SK-N-SH treated with all-trans-retinoic acid at 6 μM for 48 hours (cell line): ENCODE measurements around the gene ELAC2.

Source experiments
- ATAC-seq: fragments of 200-7000 bp; cut with Tn5 transposase; 3 replicates; pipeline ENCODE4 v1.9.1; 2020; ENCODE audit warnings: mild to moderate bottlenecking, moderate library complexity
- ARNTL ChIP-seq: fragments of 450-650 bp; formaldehyde crosslinking; IDR thresholded peaks from 2 replicates; pipeline ENCODE4 v1.5.0; 2020; ENCODE audit warnings: low read depth, mild to moderate bottlenecking, moderate library complexity, borderline replicate concordance
- BACH2 ChIP-seq: fragments of 250-450 bp; sonication (Bioruptor Pico); IDR thresholded peaks from 2 replicates; pipeline ENCODE4 v1.9.0; 2021; ENCODE audit warnings: mild to moderate bottlenecking, borderline replicate concordance
- CSDC2 ChIP-seq: fragments of 250-450 bp; sonication (Bioruptor Pico); IDR thresholded peaks from 2 replicates; pipeline ENCODE4 v1.5.0; 2020; ENCODE audit warnings: mild to moderate bottlenecking, moderate library complexity
- ESRRG ChIP-seq: fragments of 250-450 bp; sonication (Bioruptor Pico); IDR thresholded peaks from 2 replicates; pipeline ENCODE4 v1.6.1; 2021; ENCODE audit warnings: mild to moderate bottlenecking
- GLIS3 ChIP-seq: fragments of 250-450 bp; sonication (Bioruptor Pico); IDR thresholded peaks from 2 replicates; pipeline ENCODE4 v1.5.0; 2020; ENCODE audit warnings: mild to moderate bottlenecking, moderate library complexity
- ISL1 ChIP-seq: fragments of 250-450 bp; sonication (Bioruptor Pico); IDR thresholded peaks from 2 replicates; pipeline ENCODE4 v2.1.2; 2022; ENCODE audit warnings: mild to moderate bottlenecking, moderate library complexity
- OSR1 ChIP-seq: fragments of 250-450 bp; sonication (Bioruptor Pico); IDR thresholded peaks from 2 replicates; pipeline ENCODE4 v1.8.0; 2022; ENCODE audit warnings: moderate library complexity, mild to moderate bottlenecking, inconsistent platforms
- PPARA ChIP-seq: fragments of 250-450 bp; sonication (Bioruptor Pico); IDR thresholded peaks from 2 replicates; pipeline ENCODE4 v1.5.0; 2020; ENCODE audit warnings: mild to moderate bottlenecking, borderline replicate concordance
- RARB ChIP-seq: fragments of 250-450 bp; sonication (Bioruptor Pico); IDR thresholded peaks from 2 replicates; pipeline ENCODE4 v1.8.0; 2021; ENCODE audit warnings: mild to moderate bottlenecking, moderate library complexity
- SNAI2 ChIP-seq: fragments of 250-450 bp; sonication (Bioruptor Pico); IDR thresholded peaks from 2 replicates; pipeline ENCODE4 v1.5.0; 2020; ENCODE audit warnings: mild to moderate bottlenecking, moderate library complexity
- TCF4 ChIP-seq: fragments of 250-450 bp; sonication (Bioruptor Pico); IDR thresholded peaks from 2 replicates; pipeline ENCODE4 v1.8.0; 2021; ENCODE audit warnings: mild to moderate bottlenecking, moderate library complexity, borderline replicate concordance
- TOX ChIP-seq: fragments of 250-450 bp; sonication (Bioruptor Pico); IDR thresholded peaks from 2 replicates; pipeline ENCODE4 v1.8.0; 2021; ENCODE audit warnings: mild to moderate bottlenecking, moderate library complexity, borderline replicate concordance
- ZFP3 ChIP-seq: fragments of 250-450 bp; sonication (Bioruptor Pico); IDR thresholded peaks from 2 replicates; pipeline ENCODE4 v1.5.0; 2020; ENCODE audit warnings: mild to moderate bottlenecking, moderate library complexity
- ZFP30 ChIP-seq: fragments of 450-650 bp; formaldehyde crosslinking; IDR thresholded peaks from 2 replicates; pipeline ENCODE4 v1.5.0; 2022; ENCODE audit warnings: mild to moderate bottlenecking, moderate library complexity
- ZNF565 ChIP-seq: fragments of 450-650 bp; formaldehyde crosslinking; conservative IDR thresholded peaks from 2 replicates; pipeline ENCODE4 v1.5.0; 2020; ENCODE audit warnings: low read depth, mild to moderate bottlenecking, moderate library complexity
- ZNF70 ChIP-seq: fragments of 450-650 bp; formaldehyde crosslinking; IDR thresholded peaks from 2 replicates; pipeline ENCODE4 v1.5.0; 2020; ENCODE audit warnings: mild to moderate bottlenecking, moderate library complexity
- ZNF8 ChIP-seq: fragments of 450-650 bp; formaldehyde crosslinking; IDR thresholded peaks from 2 replicates; pipeline ENCODE4 v1.5.0; 2020; ENCODE audit warnings: mild to moderate bottlenecking, moderate library complexity
- TF ChIP-seq, protein P1 (sequence below): fragments of 250-450 bp; sonication (Bioruptor Pico); IDR thresholded peaks from 2 replicates; pipeline ENCODE4 v1.5.1; 2021; ENCODE audit warnings: mild to moderate bottlenecking, moderate library complexity
- TF ChIP-seq, protein P2 (sequence below): fragments of 250-450 bp; sonication (Bioruptor Pico); IDR thresholded peaks from 2 replicates; pipeline ENCODE4 v1.5.1; 2020; ENCODE audit warnings: low read depth, mild to moderate bottlenecking, moderate library complexity
- TF ChIP-seq, protein P3 (sequence below): fragments of 250-450 bp; sonication (Bioruptor Pico); IDR thresholded peaks from 2 replicates; pipeline ENCODE4 v1.5.0; 2020; ENCODE audit warnings: mild to moderate bottlenecking, moderate library complexity
- TF ChIP-seq, protein P4 (sequence below): fragments of 250-450 bp; sonication (Bioruptor Pico); IDR thresholded peaks from 2 replicates; pipeline ENCODE4 v1.8.0; 2020; ENCODE audit warnings: mild to moderate bottlenecking, moderate library complexity, borderline replicate concordance

The ELAC2 gene

DNA sequence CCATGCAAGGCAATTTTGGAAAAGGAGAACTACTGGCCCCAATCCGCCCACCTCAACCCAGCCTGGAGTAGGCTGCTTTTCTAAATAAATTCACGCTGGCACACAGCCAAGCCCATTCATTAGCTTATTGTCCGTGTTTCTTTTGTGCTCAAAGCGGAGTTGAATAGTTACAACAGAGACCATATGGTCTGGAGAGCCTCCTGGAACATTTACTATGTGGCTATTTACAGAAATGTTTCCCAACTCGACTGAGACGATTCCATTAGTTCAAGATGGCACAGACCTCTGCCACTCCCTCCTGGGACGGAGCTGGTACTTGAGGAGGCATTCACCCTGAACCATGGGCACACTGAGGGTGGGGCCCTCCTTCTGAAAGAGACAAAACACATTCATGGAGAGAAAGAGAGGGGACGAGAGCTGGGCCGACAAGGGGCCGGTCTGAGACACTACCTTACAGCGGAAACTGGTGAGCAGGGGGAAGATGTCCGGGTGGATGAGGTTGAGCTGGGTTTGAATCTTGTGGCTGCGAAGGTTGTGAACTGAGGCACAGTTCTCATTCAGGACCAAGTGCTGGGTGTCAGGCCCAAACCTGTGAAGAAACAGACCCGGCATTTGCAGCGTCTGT is 15.7 kb downstream of the ELAC2 start:
- no peak for ATAC-seq
- no peak for TF ChIP-seq ESRRG (CRISPR knock-in tag)
- TF ChIP-seq ZNF70 (CRISPR knock-in tag), result no peak
- TF ChIP-seq ARNTL, result no peak
- TF ChIP-seq, protein P1, sequence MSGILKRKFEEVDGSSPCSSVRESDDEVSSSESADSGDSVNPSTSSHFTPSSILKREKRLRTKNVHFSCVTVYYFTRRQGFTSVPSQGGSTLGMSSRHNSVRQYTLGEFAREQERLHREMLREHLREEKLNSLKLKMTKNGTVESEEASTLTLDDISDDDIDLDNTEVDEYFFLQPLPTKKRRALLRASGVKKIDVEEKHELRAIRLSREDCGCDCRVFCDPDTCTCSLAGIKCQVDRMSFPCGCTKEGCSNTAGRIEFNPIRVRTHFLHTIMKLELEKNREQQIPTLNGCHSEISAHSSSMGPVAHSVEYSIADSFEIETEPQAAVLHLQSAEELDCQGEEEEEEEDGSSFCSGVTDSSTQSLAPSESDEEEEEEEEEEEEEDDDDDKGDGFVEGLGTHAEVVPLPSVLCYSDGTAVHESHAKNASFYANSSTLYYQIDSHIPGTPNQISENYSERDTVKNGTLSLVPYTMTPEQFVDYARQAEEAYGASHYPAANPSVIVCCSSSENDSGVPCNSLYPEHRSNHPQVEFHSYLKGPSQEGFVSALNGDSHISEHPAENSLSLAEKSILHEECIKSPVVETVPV (CRISPR knock-in tag), result no peak
- no peak for TF ChIP-seq SNAI2 (CRISPR knock-in tag)
- no peak for TF ChIP-seq GLIS3 (CRISPR knock-in tag)
- TF ChIP-seq, protein P2, sequence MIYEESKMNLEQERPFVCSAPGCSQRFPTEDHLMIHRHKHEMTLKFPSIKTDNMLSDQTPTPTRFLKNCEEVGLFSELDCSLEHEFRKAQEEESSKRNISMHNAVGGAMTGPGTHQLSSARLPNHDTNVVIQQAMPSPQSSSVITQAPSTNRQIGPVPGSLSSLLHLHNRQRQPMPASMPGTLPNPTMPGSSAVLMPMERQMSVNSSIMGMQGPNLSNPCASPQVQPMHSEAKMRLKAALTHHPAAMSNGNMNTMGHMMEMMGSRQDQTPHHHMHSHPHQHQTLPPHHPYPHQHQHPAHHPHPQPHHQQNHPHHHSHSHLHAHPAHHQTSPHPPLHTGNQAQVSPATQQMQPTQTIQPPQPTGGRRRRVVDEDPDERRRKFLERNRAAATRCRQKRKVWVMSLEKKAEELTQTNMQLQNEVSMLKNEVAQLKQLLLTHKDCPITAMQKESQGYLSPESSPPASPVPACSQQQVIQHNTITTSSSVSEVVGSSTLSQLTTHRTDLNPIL, result no peak
- no peak for TF ChIP-seq ZFP30 (CRISPR knock-in tag)
- no peak for TF ChIP-seq CSDC2 (CRISPR knock-in tag)
- TF ChIP-seq ISL1 (CRISPR knock-in tag), result no peak
- TF ChIP-seq ZFP3 (CRISPR knock-in tag), result no peak
- TF ChIP-seq, protein P3, sequence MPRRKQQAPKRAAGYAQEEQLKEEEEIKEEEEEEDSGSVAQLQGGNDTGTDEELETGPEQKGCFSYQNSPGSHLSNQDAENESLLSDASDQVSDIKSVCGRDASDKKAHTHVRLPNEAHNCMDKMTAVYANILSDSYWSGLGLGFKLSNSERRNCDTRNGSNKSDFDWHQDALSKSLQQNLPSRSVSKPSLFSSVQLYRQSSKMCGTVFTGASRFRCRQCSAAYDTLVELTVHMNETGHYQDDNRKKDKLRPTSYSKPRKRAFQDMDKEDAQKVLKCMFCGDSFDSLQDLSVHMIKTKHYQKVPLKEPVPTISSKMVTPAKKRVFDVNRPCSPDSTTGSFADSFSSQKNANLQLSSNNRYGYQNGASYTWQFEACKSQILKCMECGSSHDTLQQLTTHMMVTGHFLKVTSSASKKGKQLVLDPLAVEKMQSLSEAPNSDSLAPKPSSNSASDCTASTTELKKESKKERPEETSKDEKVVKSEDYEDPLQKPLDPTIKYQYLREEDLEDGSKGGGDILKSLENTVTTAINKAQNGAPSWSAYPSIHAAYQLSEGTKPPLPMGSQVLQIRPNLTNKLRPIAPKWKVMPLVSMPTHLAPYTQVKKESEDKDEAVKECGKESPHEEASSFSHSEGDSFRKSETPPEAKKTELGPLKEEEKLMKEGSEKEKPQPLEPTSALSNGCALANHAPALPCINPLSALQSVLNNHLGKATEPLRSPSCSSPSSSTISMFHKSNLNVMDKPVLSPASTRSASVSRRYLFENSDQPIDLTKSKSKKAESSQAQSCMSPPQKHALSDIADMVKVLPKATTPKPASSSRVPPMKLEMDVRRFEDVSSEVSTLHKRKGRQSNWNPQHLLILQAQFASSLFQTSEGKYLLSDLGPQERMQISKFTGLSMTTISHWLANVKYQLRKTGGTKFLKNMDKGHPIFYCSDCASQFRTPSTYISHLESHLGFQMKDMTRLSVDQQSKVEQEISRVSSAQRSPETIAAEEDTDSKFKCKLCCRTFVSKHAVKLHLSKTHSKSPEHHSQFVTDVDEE (CRISPR knock-in tag), result no peak
- TF ChIP-seq, protein P4, sequence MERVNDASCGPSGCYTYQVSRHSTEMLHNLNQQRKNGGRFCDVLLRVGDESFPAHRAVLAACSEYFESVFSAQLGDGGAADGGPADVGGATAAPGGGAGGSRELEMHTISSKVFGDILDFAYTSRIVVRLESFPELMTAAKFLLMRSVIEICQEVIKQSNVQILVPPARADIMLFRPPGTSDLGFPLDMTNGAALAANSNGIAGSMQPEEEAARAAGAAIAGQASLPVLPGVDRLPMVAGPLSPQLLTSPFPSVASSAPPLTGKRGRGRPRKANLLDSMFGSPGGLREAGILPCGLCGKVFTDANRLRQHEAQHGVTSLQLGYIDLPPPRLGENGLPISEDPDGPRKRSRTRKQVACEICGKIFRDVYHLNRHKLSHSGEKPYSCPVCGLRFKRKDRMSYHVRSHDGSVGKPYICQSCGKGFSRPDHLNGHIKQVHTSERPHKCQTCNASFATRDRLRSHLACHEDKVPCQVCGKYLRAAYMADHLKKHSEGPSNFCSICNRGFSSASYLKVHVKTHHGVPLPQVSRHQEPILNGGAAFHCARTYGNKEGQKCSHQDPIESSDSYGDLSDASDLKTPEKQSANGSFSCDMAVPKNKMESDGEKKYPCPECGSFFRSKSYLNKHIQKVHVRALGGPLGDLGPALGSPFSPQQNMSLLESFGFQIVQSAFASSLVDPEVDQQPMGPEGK (CRISPR knock-in tag), result no peak
- TF ChIP-seq ZNF8 (CRISPR knock-in tag), result no peak
- TF ChIP-seq TCF4 (CRISPR knock-in tag), result no peak
- TF ChIP-seq BACH2 (CRISPR knock-in tag), result no peak
- no peak for TF ChIP-seq RARB (CRISPR knock-in tag)
- TF ChIP-seq PPARA (CRISPR knock-in tag), result no peak

DNA sequence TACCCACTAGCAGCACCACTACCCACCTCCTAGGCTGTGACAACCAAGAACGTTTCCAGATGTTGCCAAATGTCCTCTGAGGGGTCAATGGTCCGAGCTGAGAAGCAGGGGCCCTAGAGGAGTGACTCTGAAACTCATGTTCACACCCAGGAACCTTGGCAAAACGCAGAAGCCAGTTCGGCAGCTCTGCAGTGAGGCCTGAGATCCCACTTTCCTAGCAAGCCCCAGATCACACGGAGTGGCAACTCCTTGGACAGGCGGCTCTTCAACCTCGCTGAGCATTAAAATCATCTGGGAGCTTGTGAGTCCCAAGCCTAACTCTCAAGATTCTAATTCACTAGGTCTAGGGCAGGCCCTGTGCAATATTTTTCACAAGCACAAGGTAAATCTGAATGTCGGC is 17.3 kb downstream of the ELAC2 start:
- no peak for ATAC-seq
- TF ChIP-seq, protein P1 (CRISPR knock-in tag), result no peak
- TF ChIP-seq, protein P2, result no peak
- TF ChIP-seq ZNF565 (CRISPR knock-in tag) (no peak), GLIS3 (CRISPR knock-in tag) (no peak), OSR1 (no peak), ZFP30 (CRISPR knock-in tag) (no peak)

DNA sequence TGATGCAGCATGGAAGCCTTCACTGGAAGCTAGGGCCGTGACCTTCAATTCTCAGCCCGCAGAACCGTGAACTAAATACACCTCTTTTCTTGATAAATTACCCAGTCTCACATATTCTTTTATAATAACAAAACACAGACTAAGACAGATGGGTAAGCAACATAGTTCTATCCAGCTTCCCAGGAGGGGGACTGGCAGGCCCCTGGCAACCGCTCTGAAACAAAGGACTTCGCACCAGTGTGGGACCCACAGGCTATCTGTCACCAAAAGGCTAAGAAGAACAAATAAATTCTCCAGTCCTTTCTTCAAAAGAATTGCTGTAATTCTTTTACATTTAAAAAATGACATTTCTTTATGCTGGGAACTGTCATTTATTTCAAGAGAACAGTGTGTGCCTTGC is 19.0 kb downstream of the ELAC2 start:
- TF ChIP-seq OSR1 (no peak), TOX (no peak), ZNF8 (CRISPR knock-in tag) (no peak), ARNTL (no peak), ISL1 (CRISPR knock-in tag) (no peak), BACH2 (CRISPR knock-in tag) (no peak), SNAI2 (CRISPR knock-in tag) (no peak)
- TF ChIP-seq, protein P1 (CRISPR knock-in tag), result no peak
- TF ChIP-seq, protein P4 (CRISPR knock-in tag), result no peak
- no peak for ATAC-seq
